B cell (primary cell): ENCODE results near the gene C17orf113. TPM values are rescaled to one million over a fixed set of nuclear protein-coding genes. Genes with fewer than 3 reads are reported as not detected.
A peak's percentile ranks its signal among the peaks of the same experiment; 100 is the strongest.
"Not testable (repeated sequence)": the region's sequence is repeated elsewhere in the genome, so short reads cannot be mapped to it uniquely, and the experiment has no call there.

Experiments
- ATAC-seq: fragments of 200-7000 bp; cut with Tn5 transposase; one replicate; pipeline ENCODE4 v1.10.0; 2021; ENCODE audit warnings: low read depth, mild to moderate bottlenecking, moderate number of reproducible peaks, moderate library complexity
- CTCF ChIA-PET: fragments of 350-600 bp; sonication (Branson Sonifier 250); formaldehyde crosslinking; loops from one replicate; lab custom pipeline; 2021; ENCODE audit warnings: antibody characterized with exemption, inconsistent platforms; lab: Charles Lee
- POLR2A ChIA-PET: fragments of 350-600 bp; sonication (Branson Sonifier 250); formaldehyde crosslinking; loops from one replicate; lab custom pipeline; 2021; ENCODE audit warnings: antibody characterized with exemption; lab: Charles Lee
- DNase-seq: peaks from one replicate; pipeline ENCODE4 v3.0.0; 2013
- H2AFZ ChIP-seq: 2 replicates; pipeline ENCODE4 v1.6.1; 2012; ENCODE audit warnings: mild to moderate bottlenecking, low read depth, low read length; ENCODE audit not compliant: insufficient read depth, poor library complexity, severe bottlenecking
- H3K27ac ChIP-seq, 2 donors: 1 replicate in 1 of 2; 2 replicates in 1 of 2; pipeline ENCODE4 v1.5.1; 2012 to 2013; ENCODE audit warnings: low read length in 2 of 2, mild to moderate bottlenecking in 2 of 2, moderate library complexity in 1 of 2
- H3K27me3 ChIP-seq, 4 experiments: fragments of 200-600 bp in 1 of 4; sonication (generic) in 1 of 4; replicated peaks in 1 of 4; 1 replicate in 2 of 4; 2 replicates in 2 of 4; pipeline versions ENCODE4 v1.6.1 to v1.7.0; 2013 to 2016; ENCODE audit warnings: low read length in 3 of 4, mild to moderate bottlenecking in 2 of 4, mixed read lengths in 1 of 4, moderate library complexity in 1 of 4; ENCODE audit not compliant: insufficient read depth in 4 of 4, control insufficient read depth in 3 of 4; ENCODE audit errors: control extremely low read depth in 1 of 4
- H3K36me3 ChIP-seq, 2 experiments: replicated peaks in 1 of 2; 1 replicate in 1 of 2; 2 replicates in 1 of 2; pipeline versions ENCODE4 v1.6.1 to v1.7.1; 2013; ENCODE audit warnings: low read length in 1 of 2; ENCODE audit not compliant: insufficient read depth in 2 of 2, control insufficient read depth in 1 of 2; ENCODE audit errors: control extremely low read depth in 1 of 2, extremely low read depth in 1 of 2
- H3K4me1 ChIP-seq, 2 donors: fragments of 200-600 bp in 1 of 2; sonication (generic) in 1 of 2; 1 replicate in 1 of 2; 2 replicates in 1 of 2; pipeline versions ENCODE4 v1.5.1 to v1.6.1; 2013 to 2017; ENCODE audit warnings: low read length in 2 of 2; ENCODE audit not compliant: control insufficient read depth in 2 of 2, insufficient read depth in 2 of 2
- H3K4me2 ChIP-seq: replicated peaks from 2 replicates; pipeline ENCODE3; 2012; ENCODE audit warnings: mild to moderate bottlenecking, low read depth, low read length; ENCODE audit not compliant: poor library complexity, severe bottlenecking
- H3K4me3 ChIP-seq, 5 experiments: fragments of 200-600 bp in 1 of 5; sonication (generic) in 1 of 5; 1 replicate in 3 of 5; 2 replicates in 2 of 5; pipeline versions ENCODE4 v1.5.1 to v1.7.0; 2011 to 2016; ENCODE audit warnings: low read length in 4 of 5, mild to moderate bottlenecking in 4 of 5, low read depth in 2 of 5, control low read depth in 1 of 5, moderate library complexity in 1 of 5; ENCODE audit not compliant: insufficient read depth in 1 of 5; ENCODE audit errors: control extremely low read depth in 1 of 5, extremely low read depth in 1 of 5
- H3K79me2 ChIP-seq: fragments of 200-600 bp; sonication (generic); one replicate; pipeline ENCODE4 v1.6.0; 2016; ENCODE audit warnings: low read length; ENCODE audit not compliant: control insufficient read depth, insufficient read depth
- H3K9ac ChIP-seq: fragments of 200-600 bp; sonication (generic); 2 replicates; pipeline ENCODE4 v1.6.1; 2017; ENCODE audit warnings: mild to moderate bottlenecking, low read length, moderate library complexity
- H3K9me3 ChIP-seq, 3 donors: one replicate each; pipeline versions ENCODE4 v1.6.1 to v1.7.1; 2013; ENCODE audit warnings: low read length in 2 of 3; ENCODE audit not compliant: control insufficient read depth in 2 of 3, insufficient read depth in 1 of 3; ENCODE audit errors: control extremely low read depth in 1 of 3
- H4K20me1 ChIP-seq: 2 replicates; pipeline ENCODE4 v1.6.0; 2012; ENCODE audit warnings: mild to moderate bottlenecking, low read length; ENCODE audit not compliant: insufficient read depth, control insufficient read depth, poor library complexity, severe bottlenecking
- H3K27ac Mint-ChIP-seq: one replicate; pipeline ENCODE4 v1.8.0; 2021; ENCODE audit warnings: mixed read lengths
- H3K27me3 Mint-ChIP-seq: one replicate; pipeline ENCODE4 v1.8.0; 2021; ENCODE audit warnings: mixed read lengths
- H3K4me1 Mint-ChIP-seq: one replicate; pipeline ENCODE4 v1.8.0; 2021; ENCODE audit warnings: mixed read lengths
- H3K4me3 Mint-ChIP-seq: one replicate; pipeline ENCODE4 v1.8.0; 2021; ENCODE audit warnings: mixed read lengths
- H3K9me3 Mint-ChIP-seq: one replicate; pipeline ENCODE4 v1.8.0; 2022; ENCODE audit warnings: mixed read lengths; ENCODE audit not compliant: insufficient read depth
- CTCF ChIP-seq: fragments of 200-600 bp; IDR thresholded peaks from one replicate; pipeline ENCODE4 v1.8.0; 2022; ENCODE audit warnings: antibody characterized with exemption, mild to moderate bottlenecking
- EZH2 ChIP-seq: IDR thresholded peaks from 2 replicates; pipeline ENCODE4 v1.6.1; 2012; ENCODE audit warnings: borderline replicate concordance, low read depth, mild to moderate bottlenecking, moderate library complexity, low read length; ENCODE audit not compliant: insufficient read depth, poor library complexity, severe bottlenecking
- WGBS: methylation state at CpG from one replicate; pipeline ENCODE4 v1.1.5; 2013; ENCODE audit warnings: missing lambda C conversion rate; ENCODE audit not compliant: insufficient coverage; 5-methylcytosine and 5-hydroxymethylcytosine counted together
- intact Hi-C: fragments of 100-400 bp; cut with micrococcal nuclease; formaldehyde crosslinking; loops from one replicate; pipeline ENCODE4 v1.10.0; 2022
- polyA plus RNA-seq: library from polyadenylated mRNA; depleted of rRNA; stranded (reverse); fragments of >200 nt; gene quantifications from 2 replicates; pipeline ENCODE4 v1.2.3, GENCODE V29; 2012
- total RNA-seq, 2 donors: library from RNA; stranded (reverse); fragments of 120-200 nt in 1 of 2; gene quantifications; 1 replicate in 1 of 2; 2 replicates in 1 of 2; pipeline versions ENCODE4 v1.2.3 to v1.2.4, GENCODE V29; 2013 to 2022

Gene C17orf113
- total and polyA plus RNA-seq, 2 donors (not counting 1 experiment from before 2014, with no cell fraction given): 1.2 to 2.1 TPM

DNA sequence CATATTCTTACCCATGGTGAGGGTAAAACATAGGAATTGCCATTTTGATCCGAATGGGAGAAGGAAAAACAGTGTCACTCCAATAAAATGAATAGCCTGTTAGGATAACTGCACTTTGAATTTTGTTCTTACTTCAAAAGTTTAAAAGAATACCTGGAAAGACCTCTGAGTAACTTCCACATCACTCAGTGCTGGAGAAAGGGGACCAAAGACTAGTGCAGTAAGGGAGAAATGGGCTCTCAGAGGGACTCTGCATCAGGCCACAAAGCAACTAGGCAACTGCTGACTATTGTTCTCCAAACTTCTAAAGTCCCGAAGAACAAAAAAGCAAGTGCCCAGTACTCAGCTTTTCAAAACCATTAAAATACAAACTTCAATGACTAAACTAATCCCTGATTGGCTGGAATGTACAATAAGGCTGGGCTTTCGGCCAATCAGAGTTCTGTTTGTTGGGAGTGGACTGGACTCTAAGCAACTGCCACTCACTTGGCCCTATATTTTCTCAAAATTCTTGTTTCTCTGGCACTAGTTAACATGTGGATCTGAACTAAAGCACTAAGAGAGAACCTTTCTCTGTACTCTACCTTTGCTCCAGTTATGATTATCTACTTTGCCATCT, 39.4 kb downstream of the C17orf113 start:
- peaks cover 100% of the 10 kb centered on the region for H3K79me2 ChIP-seq
- no peak overlapping the region for H2AFZ ChIP-seq
- no peak overlapping the region for H3K4me3 Mint-ChIP-seq
- ChIA-PET POLR2A (no interaction called here), CTCF (interaction anchor here (3.0 kb wide), 1 partner anchor 48 kb away, joined by 15 read pairs; no protein-coding TSS in a partner anchor)
- no peak for DNase-seq
- no peak overlapping the region for H3K9ac ChIP-seq
- no peak for ATAC-seq
- H3K9me3 ChIP-seq: no peaks in the 10 kb centered on the region
- intact Hi-C loops: no loop called here
- TF ChIP-seq CTCF: no peak
- TF ChIP-seq EZH2: no peak
- no peak overlapping the region for H3K4me2 ChIP-seq
- no peaks in the 10 kb centered on the region for H3K9me3 Mint-ChIP-seq
- H4K20me1 ChIP-seq: peaks cover 69% of the 10 kb centered on the region
- no peaks in the 10 kb centered on the region for H3K27me3 ChIP-seq
- WGBS: 100% methylated on average over 1 of the region's 3 CpGs
- peaks cover 2 to 10% of the 10 kb centered on the region in 2 experiments for H3K36me3 ChIP-seq
- no peaks in the 10 kb centered on the region for H3K27me3 Mint-ChIP-seq
- peak overlapping the region in 1 of 2 donors; percentile 11 for H3K27ac ChIP-seq
- no peak overlapping the region for H3K4me3 ChIP-seq
- peak overlapping the region; percentile 32 for H3K27ac Mint-ChIP-seq
- H3K4me1 Mint-ChIP-seq: peaks cover 50% of the 10 kb centered on the region
- peaks cover 10 to 21% of the 10 kb centered on the region in 2 donors for H3K4me1 ChIP-seq

DNA sequence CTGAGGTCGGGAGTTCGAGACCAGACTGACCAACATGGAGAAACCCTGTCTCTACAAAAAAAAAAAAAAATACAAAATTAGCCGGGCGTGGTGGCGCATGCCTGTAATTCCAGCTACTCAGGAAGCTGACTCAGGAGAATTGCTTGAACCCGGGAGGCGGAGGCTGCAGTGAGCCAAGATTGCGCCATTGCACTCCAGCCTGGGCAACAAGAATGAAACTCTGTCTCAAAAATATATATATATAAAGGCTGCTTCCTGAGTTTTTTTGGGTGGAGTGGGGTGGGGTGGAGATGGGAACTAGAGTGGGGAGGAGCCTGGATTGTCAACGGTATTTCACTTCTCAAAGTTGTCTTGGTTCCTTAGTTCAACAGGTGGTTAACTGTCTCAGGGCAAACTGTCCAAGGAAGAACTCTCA, 40.1 kb downstream of the C17orf113 start:
- POLR2A ChIA-PET, H3K9me3 ChIP-seq, H3K27me3 ChIP-seq, H3K9ac ChIP-seq, H3K4me3 ChIP-seq, H2AFZ ChIP-seq, H3K4me2 ChIP-seq, H3K9me3 Mint-ChIP-seq, H3K27me3 Mint-ChIP-seq, ATAC-seq, H3K27ac ChIP-seq, DNase-seq, H3K4me3 Mint-ChIP-seq, intact Hi-C loops: not testable (repeated sequence)
- CTCF ChIA-PET: interaction anchor here (0.7 to 1.8 kb wide), 2 partner anchors 10 to 103 kb away, joined by 5 to 6 read pairs; partner anchors contain the start of gene NKIRAS2
- Histone ChIP-seq H3K4me1 (peaks cover 3 to 14% of the 10 kb centered on the region in 2 donors), H3K36me3 (peaks cover 2 to 10% of the 10 kb centered on the region in 2 experiments), H4K20me1 (peaks cover 76% of the 10 kb centered on the region), H3K79me2 (peaks cover 100% of the 10 kb centered on the region)
- WGBS: 51% methylated on average over 6 of the region's 9 CpGs
- Mint-ChIP-seq H3K4me1 (peaks cover 43% of the 10 kb centered on the region), H3K27ac (peak overlapping the region; percentile 4)
